Stimulated activated naive CD8-positive, alpha-beta T cell treated with anti-CD3 and anti-CD28 coated beads, Interleukin-15, amount 100 ng/mL, for 72 hours (primary cell): ENCODE data around the gene MKLN1.
"Not testable (repeated sequence)": the region's sequence is repeated elsewhere in the genome, so short reads cannot be mapped to it uniquely, and the experiment has no call there.

Source experiments
- ATAC-seq: fragments of 150-1000 bp; cut with Tn5 transposase; 2 replicates; pipeline ENCODE4 v1.10.0; 2021; ENCODE audit warnings: mild to moderate bottlenecking, moderate library complexity
- DNase-seq, 2 donors: peaks; one replicate each; pipeline ENCODE4 v3.0.0; 2021 to 2022
- H3K27ac Mint-ChIP-seq, 2 donors: one replicate each; pipeline ENCODE4 v1.8.0; 2022; ENCODE audit warnings: mild to moderate bottlenecking in 2 of 2, mixed read lengths in 2 of 2, moderate library complexity in 2 of 2
- H3K27me3 Mint-ChIP-seq: one replicate; pipeline ENCODE4 v1.8.0; 2022; ENCODE audit warnings: mixed read lengths
- H3K4me1 Mint-ChIP-seq: one replicate; pipeline ENCODE4 v1.8.0; 2022; ENCODE audit warnings: mild to moderate bottlenecking, mixed read lengths
- H3K4me3 Mint-ChIP-seq, 2 donors: one replicate each; pipeline ENCODE4 v1.8.0; 2022; ENCODE audit warnings: mild to moderate bottlenecking in 2 of 2, mixed read lengths in 2 of 2, moderate library complexity in 1 of 2
- H3K9me3 Mint-ChIP-seq, 2 donors: one replicate each; pipeline ENCODE4 v1.8.0; 2022; ENCODE audit warnings: mixed read lengths in 2 of 2

MKLN1 gene

DNA sequence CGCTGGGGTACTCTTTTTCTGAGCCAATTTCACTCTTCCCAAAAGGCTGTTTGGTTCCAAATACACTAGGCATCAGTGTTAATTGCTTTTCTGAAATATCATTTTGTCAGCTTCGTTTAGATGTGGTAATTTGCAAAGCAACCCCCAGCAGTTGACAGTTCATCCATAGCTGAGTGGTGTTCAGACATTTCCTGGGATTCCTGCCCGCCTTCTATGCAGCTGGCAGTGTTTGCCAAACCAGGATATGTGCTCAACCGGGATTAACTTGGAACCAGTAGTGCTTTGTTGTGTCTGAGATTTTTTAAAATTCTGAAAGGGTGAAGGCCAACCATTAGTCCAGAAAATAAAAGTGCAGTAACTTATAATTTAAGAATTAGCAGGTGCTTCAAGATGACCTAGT is 25.2 kb upstream of the MKLN1 start:
- H3K9me3 Mint-ChIP-seq = peaks cover 10 to 18% of the 10 kb centered on the region in 2 donors
- no peak overlapping the region for H3K4me3 Mint-ChIP-seq
- H3K4me1 Mint-ChIP-seq = peaks cover 7% of the 10 kb centered on the region
- no peak overlapping the region for H3K27ac Mint-ChIP-seq
- peaks cover 9% of the 10 kb centered on the region for H3K27me3 Mint-ChIP-seq
- ATAC-seq (no peak), DNase-seq (no peak)

DNA sequence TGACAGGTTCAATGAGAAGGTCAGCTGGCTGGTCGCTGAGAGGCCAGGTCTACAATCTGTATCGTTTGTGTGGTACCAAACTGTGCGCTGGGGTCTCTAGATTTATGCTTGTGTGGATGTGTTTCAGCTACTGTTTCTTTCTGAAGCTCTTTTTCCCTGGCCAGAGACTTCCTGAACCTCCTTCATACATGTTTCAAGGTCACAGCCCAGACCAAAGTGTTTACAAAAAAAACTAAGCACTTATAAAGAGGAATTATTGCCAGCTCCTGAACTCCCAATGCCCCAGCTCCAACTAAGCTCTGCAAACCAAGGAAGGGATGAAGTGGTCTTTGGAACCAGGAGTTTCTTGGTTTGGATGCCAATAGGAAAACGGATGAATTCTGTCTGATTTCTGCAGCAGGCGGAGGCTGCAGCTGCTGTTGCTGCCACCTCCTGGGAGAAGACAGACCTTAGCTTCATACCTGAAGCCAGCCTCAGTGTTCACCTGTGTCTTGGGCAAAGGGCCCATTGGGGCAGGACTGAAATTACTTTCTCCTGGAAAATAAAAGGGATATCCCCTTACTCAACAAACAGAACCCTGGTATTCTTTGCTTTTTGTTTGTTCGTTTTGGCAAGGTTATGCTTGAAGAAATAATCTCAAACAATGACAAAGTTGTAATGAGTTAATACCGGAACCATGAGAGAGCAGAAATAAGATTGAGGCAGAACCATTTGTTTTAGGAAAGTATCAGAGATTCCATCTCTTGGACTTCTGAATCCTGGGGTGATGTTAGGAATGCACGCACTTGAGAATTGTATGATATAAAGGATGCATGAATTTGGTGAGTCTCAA is 24.6 kb upstream of the MKLN1 start:
- no peak overlapping the region for H3K4me3 Mint-ChIP-seq
- H3K4me1 Mint-ChIP-seq = peaks cover 7% of the 10 kb centered on the region
- DNase-seq (no peak), ATAC-seq (no peak)
- H3K27ac Mint-ChIP-seq = peak overlapping the region in 1 of 2 donors; percentile 35
- H3K9me3 Mint-ChIP-seq = peaks cover 10 to 22% of the 10 kb centered on the region in 2 donors
- peaks cover 9% of the 10 kb centered on the region for H3K27me3 Mint-ChIP-seq

DNA sequence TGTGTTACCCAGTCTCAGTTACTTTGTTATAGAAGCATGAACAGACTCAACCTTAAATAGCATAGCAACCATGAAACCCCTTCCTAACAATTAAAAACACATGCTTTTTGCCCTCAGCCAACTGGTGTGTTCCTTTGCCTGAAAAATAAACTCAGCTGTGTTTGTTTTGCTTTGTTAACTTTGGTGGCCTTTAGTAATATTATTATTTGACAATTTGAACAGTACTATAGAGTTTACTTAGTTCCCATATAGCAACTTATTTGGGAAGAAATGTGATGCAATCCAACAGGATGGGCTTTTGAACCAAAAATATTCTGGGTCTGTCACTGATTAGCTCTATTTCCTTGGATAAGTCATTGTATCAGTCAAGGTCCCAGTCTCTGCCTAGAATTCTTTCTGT is 22.5 kb upstream of the MKLN1 start:
- peaks cover 7% of the 10 kb centered on the region for H3K4me1 Mint-ChIP-seq
- H3K9me3 Mint-ChIP-seq = peaks cover 10 to 22% of the 10 kb centered on the region in 2 donors
- no peak overlapping the region for H3K27ac Mint-ChIP-seq
- H3K27me3 Mint-ChIP-seq = peaks cover 3% of the 10 kb centered on the region
- no peak for ATAC-seq
- DNase-seq = no peak
- no peak overlapping the region for H3K4me3 Mint-ChIP-seq

DNA sequence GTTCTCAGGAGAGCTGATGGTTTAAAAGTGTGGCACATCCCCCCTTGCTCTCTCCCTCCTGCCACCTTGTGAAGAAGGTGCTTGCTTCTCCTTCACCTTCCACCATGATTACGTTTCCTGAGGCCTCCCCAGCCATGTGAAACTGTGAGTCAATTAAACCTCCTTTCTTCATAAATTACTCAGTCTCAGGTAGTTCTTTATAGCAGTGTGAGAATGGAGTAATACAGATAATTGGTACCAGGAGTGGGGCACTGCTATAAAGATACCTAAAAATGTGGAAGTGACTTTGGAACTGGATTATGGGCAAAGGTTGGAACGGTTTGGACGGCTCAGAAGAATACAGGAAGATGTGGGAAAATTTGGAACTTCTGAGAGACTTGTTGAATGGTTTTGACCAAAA is 21.6 kb upstream of the MKLN1 start:
- not testable (repeated sequence) for H3K4me1 Mint-ChIP-seq, H3K27ac Mint-ChIP-seq, H3K4me3 Mint-ChIP-seq, DNase-seq, H3K27me3 Mint-ChIP-seq, ATAC-seq
- peaks cover 10 to 22% of the 10 kb centered on the region in 2 donors for H3K9me3 Mint-ChIP-seq

DNA sequence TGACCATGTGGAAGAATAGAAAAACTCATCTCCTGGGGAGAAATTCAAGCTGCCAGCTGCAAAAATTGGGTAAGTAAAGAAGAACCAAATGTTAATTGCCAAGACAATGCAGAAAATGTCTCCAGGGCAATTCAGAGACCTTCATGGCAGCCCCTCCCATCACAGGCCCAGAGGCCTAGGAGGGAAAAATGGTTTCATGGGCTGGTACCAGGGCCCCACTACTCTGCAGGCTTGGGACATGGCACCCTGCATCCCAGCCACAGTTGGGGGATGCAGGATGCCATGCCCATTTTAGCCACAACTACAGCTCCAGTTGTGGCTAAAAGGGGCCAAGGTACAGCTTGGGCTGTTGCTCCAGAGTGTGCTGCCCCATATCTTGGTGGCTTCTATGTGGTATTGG is 20.9 kb upstream of the MKLN1 start:
- Mint-ChIP-seq H3K4me3 (no peak overlapping the region), H3K27ac (no peak overlapping the region), H3K4me1 (peaks cover 7% of the 10 kb centered on the region), H3K9me3 (peaks cover 10 to 22% of the 10 kb centered on the region in 2 donors), H3K27me3 (no peaks in the 10 kb centered on the region)
- DNase-seq (no peak), ATAC-seq (no peak)

DNA sequence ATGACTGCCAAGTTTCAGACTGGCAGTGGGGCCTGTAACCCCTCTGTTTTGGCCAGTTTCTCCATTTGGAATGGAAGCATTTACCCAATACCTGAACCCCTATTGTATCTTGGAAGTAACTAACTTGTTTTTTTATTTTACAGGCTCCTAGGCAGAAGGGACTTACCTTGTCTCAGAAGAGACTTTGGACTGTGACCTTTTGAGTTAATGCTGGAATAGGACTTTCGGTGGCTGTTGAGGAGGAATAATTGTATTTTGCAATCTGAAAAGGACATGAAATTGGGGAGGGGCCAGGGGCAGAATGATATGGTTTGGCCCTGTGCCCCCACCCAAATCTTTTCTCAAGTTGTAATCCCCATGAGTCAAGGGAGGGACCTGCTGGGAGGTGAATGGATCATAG is 20.0 kb upstream of the MKLN1 start:
- Mint-ChIP-seq H3K27me3 (no peaks in the 10 kb centered on the region), H3K9me3 (peaks cover 14 to 27% of the 10 kb centered on the region in 2 donors), H3K4me1 (peaks cover 7% of the 10 kb centered on the region), H3K4me3 (no peak overlapping the region), H3K27ac (no peak overlapping the region)
- DNase-seq = no peak
- ATAC-seq = no peak

DNA sequence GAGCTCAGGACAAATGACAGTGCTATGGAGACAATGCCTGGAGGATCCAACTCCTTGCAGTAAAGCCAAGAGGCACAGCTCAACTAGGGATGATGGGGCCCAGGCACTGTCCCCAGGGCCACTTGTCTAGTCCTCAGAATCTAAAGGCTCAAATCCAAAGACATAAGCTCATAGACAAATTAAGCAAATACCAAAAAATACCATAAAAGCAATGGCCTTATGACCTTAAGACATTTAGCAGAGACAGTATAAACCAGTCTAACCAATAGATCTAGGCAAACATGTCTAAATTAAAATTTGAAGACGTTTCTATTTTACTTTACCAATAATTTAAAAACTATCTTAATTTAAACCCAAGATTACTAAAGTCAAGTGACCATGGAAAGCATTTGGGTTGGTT is 14.8 kb upstream of the MKLN1 start:
- Mint-ChIP-seq H3K27ac (peak overlapping the region in 1 of 2 donors; percentile 15), H3K4me1 (no peaks in the 10 kb centered on the region), H3K4me3 (no peak overlapping the region), H3K27me3 (peaks cover 8% of the 10 kb centered on the region), H3K9me3 (peaks cover 5 to 7% of the 10 kb centered on the region in 2 donors)
- DNase-seq (no peak), ATAC-seq (no peak)

DNA sequence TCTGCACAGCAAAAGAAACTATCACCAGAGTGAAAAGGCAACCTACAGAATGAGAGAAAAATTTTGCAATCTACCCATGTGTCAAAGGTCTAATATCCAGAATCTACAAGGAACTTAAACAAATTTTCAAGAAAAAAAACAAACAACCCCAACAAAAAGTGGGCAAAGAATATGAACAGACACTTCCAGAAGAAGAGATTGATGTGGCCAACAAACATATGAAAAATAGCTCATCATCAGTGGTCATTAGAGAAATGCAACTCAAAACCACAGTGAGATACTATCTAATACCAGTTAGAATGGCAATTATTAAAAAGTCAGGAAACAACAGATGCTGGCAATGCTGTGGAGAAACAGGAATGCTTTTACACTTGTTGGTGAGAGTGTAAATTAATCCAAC is 7.1 kb upstream of the MKLN1 start:
- no peak for DNase-seq
- H3K27ac Mint-ChIP-seq = no peak overlapping the region
- ATAC-seq = no peak
- peaks cover 8% of the 10 kb centered on the region for H3K27me3 Mint-ChIP-seq
- peaks cover 0 to 4% of the 10 kb centered on the region in 2 donors for H3K9me3 Mint-ChIP-seq
- peaks cover 17% of the 10 kb centered on the region for H3K4me1 Mint-ChIP-seq
- no peak overlapping the region for H3K4me3 Mint-ChIP-seq

DNA sequence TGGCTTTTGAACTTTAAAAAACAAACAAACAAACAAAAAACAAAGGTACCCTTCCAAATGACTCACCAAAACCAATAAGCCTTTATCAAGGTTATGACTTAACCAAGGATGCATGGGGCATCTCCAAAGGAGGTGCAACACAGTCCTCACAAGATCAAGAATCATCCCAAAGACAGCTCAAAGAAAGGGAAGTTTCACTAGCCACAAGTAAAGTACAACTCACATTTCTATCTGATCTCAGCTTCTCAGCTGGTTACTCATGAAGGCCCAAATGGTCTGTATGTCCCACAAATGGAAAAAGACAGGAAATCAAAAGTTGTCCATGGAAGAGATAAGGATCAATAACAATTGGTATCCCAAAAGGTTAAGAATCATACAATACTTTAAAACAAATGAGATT is 6.0 kb upstream of the MKLN1 start:
- no peak overlapping the region for H3K27ac Mint-ChIP-seq
- H3K9me3 Mint-ChIP-seq = peaks cover 0 to 4% of the 10 kb centered on the region in 2 donors
- H3K27me3 Mint-ChIP-seq = peaks cover 4% of the 10 kb centered on the region
- no peak for ATAC-seq
- DNase-seq = no peak
- no peak overlapping the region for H3K4me3 Mint-ChIP-seq
- H3K4me1 Mint-ChIP-seq = peaks cover 26% of the 10 kb centered on the region

DNA sequence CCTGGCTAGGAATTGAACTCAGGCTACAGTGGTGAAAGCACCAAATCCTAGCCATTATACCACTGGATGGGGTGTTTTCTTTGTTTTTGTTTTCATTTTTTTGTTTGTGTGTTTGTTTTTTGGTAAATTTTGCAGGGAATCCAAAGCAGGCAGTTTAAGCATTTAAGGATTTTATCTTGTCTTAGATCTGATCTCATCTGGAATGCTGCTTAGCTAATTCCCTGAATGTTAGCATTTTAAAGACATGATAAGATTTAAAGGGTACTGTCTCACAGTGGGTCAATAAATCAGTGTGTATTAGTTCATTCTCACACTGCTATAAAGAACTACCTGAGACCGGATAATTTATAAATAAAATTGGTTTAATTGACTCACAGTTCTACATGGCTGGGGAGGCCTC is 5.6 kb upstream of the MKLN1 start:
- H3K4me1 Mint-ChIP-seq = peaks cover 31% of the 10 kb centered on the region
- H3K4me3 Mint-ChIP-seq = no peak overlapping the region
- no peak overlapping the region for H3K27ac Mint-ChIP-seq
- H3K27me3 Mint-ChIP-seq = peaks cover under 1% of the 10 kb centered on the region
- ATAC-seq (no peak), DNase-seq (no peak)
- H3K9me3 Mint-ChIP-seq = peaks cover 0 to 4% of the 10 kb centered on the region in 2 donors

DNA sequence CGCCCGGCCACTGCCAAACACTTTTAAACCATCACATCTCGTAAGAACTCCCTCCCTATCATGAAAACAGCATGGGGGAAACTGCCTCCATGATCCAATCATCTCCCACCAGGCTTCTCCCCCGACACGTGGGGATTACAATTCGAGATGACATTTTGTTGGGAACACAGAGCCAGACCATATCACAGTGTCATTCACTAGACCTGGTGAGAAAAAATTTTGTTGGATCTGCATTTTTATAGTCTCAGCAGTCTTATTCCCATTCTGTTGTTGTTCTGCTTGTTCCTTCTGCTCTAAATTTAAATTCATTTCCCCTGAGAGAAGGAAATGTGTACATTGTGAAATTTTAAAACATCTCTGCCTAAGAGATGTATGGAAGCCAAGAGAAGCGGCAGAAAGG is 4.8 kb upstream of the MKLN1 start:
- peaks cover 35% of the 10 kb centered on the region for H3K4me1 Mint-ChIP-seq
- ATAC-seq (no peak), DNase-seq (no peak)
- H3K27me3 Mint-ChIP-seq = no peaks in the 10 kb centered on the region
- H3K4me3 Mint-ChIP-seq = no peak overlapping the region
- no peak overlapping the region for H3K27ac Mint-ChIP-seq
- H3K9me3 Mint-ChIP-seq = peaks cover 0 to 4% of the 10 kb centered on the region in 2 donors

DNA sequence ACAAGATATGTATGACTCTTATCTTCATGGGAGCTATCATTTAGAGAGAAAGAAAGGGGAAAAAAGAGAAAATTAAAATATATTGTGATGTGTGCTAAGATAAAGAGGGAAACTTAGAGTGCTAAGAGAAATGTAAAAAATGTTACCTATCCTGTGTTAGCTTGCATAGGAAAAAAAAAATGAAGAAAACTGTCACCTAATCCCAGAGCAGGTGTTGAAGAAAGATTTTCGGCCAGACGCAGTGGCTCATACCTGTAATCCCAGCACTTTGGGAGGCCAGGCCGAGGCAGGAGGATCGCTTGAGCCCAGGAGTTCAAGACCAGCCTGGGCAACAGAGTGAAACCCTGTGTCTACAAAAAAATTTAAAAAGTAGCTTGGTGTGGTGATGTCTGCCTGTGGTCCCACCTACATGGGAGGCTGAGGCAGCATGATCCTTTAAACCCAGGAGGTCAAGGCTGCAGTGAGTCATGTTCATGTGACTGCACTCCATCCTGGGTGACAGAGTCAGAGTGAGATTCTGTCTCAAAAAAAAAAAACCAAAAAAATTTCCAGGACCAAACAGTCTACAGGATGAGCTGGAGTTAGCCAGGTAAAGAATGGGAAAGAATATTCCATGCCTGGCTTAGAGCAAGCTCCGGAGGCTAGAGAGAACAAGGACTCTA is 2.4 kb upstream of the MKLN1 start:
- peaks cover 51% of the 10 kb centered on the region for H3K4me1 Mint-ChIP-seq
- H3K27me3 Mint-ChIP-seq = no peaks in the 10 kb centered on the region
- H3K9me3 Mint-ChIP-seq = no peaks in the 10 kb centered on the region
- H3K4me3 Mint-ChIP-seq = peak overlapping the region; percentile 68 to 72
- DNase-seq (no peak), ATAC-seq (no peak)
- H3K27ac Mint-ChIP-seq = peak overlapping the region; percentile 76 to 89

DNA sequence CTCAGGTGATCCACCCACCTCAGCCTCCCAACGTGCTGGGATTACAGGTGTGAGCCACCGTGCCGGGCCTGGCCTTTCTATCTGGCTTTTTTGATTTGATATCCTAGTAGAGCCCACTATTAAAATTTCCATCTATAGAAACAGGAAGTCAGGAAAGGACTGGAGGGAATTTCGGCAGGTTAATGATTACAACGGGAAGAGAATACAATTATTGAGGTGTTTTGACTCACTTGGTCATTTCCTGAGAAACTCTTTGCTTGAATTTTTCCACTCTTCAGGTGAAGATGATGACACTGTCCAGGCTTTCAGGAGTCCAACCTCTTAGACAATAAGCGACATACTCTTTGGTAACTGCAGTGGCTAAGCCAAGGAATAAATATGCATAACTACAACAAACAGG is 1.1 kb upstream of the MKLN1 start:
- DNase-seq (no peak), ATAC-seq (no peak)
- Mint-ChIP-seq H3K9me3 (no peaks in the 10 kb centered on the region), H3K27ac (no peak overlapping the region), H3K4me1 (peaks cover 62% of the 10 kb centered on the region), H3K27me3 (no peaks in the 10 kb centered on the region), H3K4me3 (peak overlapping the region; percentile 92 to 96)

DNA sequence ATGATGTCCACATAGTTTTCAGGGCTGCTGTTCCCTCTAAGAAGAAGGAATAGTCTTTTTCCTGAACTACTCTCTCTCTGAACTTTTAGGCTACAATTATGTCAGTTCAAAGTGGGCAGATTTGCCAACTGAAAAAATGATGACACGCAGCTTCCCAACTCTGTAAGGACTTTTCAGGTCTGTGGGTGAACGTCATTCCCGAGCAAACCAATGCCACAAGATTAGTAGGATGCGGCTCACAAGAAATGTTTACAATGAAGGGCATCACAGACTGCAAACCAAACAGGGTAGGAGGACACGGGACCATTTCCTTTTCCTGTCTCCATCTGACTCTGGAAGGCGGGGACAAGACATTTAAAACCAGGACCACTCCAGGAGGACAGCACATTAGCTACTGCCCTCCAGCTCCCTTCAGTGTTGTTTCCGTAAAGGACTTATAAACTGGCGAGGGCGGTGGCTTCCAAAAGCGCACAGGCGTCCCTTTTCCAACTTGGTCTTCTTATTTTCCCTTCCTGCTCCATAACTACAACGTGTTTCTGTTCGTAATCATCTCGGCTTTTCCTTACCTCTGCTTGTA is 539 bp upstream of the MKLN1 start:
- Mint-ChIP-seq H3K9me3 (no peaks in the 10 kb centered on the region), H3K4me1 (peaks cover 63% of the 10 kb centered on the region), H3K4me3 (peak overlapping the region; percentile 92 to 96), H3K27ac (peak overlapping the region; percentile 99 to 100), H3K27me3 (no peaks in the 10 kb centered on the region)
- DNase-seq (no peak), ATAC-seq (peak; percentile 26)

DNA sequence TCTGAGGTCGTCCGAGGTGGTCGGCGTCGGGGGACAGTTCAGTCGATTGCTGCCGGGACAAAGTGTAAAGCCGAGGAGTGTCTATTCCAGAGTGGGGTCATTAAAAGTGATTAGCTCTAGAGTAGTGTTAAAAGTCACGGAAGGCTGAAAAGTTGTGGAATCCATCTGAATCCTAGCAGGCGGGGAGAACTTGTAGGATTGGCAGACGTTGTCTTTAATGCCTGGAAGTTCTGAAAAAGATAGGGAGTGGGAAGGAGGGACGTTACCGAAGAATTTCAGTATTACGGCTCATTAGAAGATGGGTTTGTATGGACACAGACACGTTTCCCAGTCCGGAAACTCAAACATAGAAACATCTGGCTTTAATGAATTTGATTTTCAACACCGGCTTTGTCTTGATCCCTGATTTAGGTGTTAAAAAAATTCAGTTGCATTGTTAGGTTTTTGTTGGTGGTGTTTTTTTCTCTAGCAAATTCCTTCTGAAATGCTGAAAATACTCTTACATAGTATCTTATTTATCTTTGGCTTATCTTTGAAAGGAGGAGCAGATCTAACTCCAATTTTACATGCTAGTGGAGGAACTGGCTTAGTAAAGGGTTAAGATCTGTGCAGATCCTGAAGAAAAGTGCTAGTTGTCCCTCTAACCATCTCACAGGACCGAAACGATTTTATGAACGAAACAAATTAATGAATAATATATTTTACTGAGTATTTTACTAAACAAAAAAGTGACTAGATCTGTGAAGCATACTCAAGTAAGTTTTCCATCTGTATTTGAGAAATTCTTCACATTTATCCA is 900 bp downstream of the MKLN1 start:
- Mint-ChIP-seq H3K27ac (peak overlapping the region; percentile 99 to 100), H3K4me3 (peak overlapping the region; percentile 92 to 96), H3K4me1 (peaks cover 63% of the 10 kb centered on the region), H3K27me3 (no peaks in the 10 kb centered on the region), H3K9me3 (no peaks in the 10 kb centered on the region)
- ATAC-seq (no peak), DNase-seq (no peak)
